ENCODE data around the gene MYL12A.

MYL12A gene

GRCh38 chr18:3226048-3226447 is 21.6 kb upstream of the MYL12A start:
- no peak for DNase-seq

GRCh38 chr18:3230401-3231334 is 16.9 kb upstream of the MYL12A start:
- no peak for DNase-seq

GRCh38 chr18:3233004-3233403 is 14.6 kb upstream of the MYL12A start:
- no peak for DNase-seq

- no peak for DNase-seq
These were observed 14.0 kb upstream of the MYL12A start for GRCh38 chr18:3233433-3234168.

GRCh38 chr18:3234457-3234856 is 13.1 kb upstream of the MYL12A start:
- DNase-seq = peak; percentile 18

- no peak for DNase-seq
These were observed 11.8 kb upstream of the MYL12A start for GRCh38 chr18:3235846-3236245.

GRCh38 chr18:3236470-3236869 is 11.1 kb upstream of the MYL12A start:
- DNase-seq = no peak

- DNase-seq = no peak
These were observed 8.9 kb upstream of the MYL12A start for GRCh38 chr18:3238742-3239141.

- no peak for DNase-seq
These were observed 2.4 kb upstream of the MYL12A start for GRCh38 chr18:3245185-3245564.

GRCh38 chr18:3245853-3246634 is 1.6 kb upstream of the MYL12A start:
- peak; percentile 83 for DNase-seq

GRCh38 chr18:3246635-3247239 is 864 bp upstream of the MYL12A start:
- DNase-seq = no peak

GRCh38 chr18:3248062-3248657 is 559 bp downstream of the MYL12A start:
- DNase-seq = no peak

GRCh38 chr18:3248658-3249359 is 1.2 kb downstream of the MYL12A start:
- no peak for DNase-seq

GRCh38 chr18:3250237-3251107 is 2.9 kb downstream of the MYL12A start:
- no peak for DNase-seq

- DNase-seq = no peak
These were observed 3.8 kb downstream of the MYL12A start for GRCh38 chr18:3251249-3251962.

GRCh38 chr18:3251963-3252277 is 4.3 kb downstream of the MYL12A start:
- DNase-seq = no peak

- DNase-seq = no peak
These were observed 5.2 kb downstream of the MYL12A start for GRCh38 chr18:3252843-3253242.

GRCh38 chr18:3254725-3255124 is 7.1 kb downstream of the MYL12A start:
- DNase-seq = no peak

- no peak for DNase-seq
These were observed 8.1 kb downstream of the MYL12A start for GRCh38 chr18:3255611-3256165.
